GM18909 (cell line): Measurements from ENCODE around the gene CYP4A22.

ENCODE experiments used
- ATAC-seq: cut with Tn5 transposase; IDR thresholded peaks from one replicate; pipeline ENCODE4 v1.9.1; 2021; ENCODE audit warnings: mild to moderate bottlenecking; ENCODE audit not compliant: unreplicated experiment, poor library complexity

CYP4A22 gene

GRCh38 chr1:47198214-47198613 lies 61.0 kb downstream of the CYP4A22 start:
- ATAC-seq = no peak
